C4-2B (cell line): ENCODE results near the gene PPP1CA.

Experiments used
- H3K27ac ChIP-seq: fragments of 450-650 bp; 2 replicates; pipeline ENCODE4 v1.5.1; 2017
- ZFX ChIP-seq: fragments of 450-650 bp; IDR thresholded peaks from 2 replicates; pipeline ENCODE4 v1.6.1; 2017
- TF ChIP-seq, protein P1 (sequence below): fragments of 450-650 bp; conservative IDR thresholded peaks from 2 replicates; pipeline ENCODE4 v1.5.1; 2017; ENCODE audit warnings: mild to moderate bottlenecking

Gene PPP1CA

DNA sequence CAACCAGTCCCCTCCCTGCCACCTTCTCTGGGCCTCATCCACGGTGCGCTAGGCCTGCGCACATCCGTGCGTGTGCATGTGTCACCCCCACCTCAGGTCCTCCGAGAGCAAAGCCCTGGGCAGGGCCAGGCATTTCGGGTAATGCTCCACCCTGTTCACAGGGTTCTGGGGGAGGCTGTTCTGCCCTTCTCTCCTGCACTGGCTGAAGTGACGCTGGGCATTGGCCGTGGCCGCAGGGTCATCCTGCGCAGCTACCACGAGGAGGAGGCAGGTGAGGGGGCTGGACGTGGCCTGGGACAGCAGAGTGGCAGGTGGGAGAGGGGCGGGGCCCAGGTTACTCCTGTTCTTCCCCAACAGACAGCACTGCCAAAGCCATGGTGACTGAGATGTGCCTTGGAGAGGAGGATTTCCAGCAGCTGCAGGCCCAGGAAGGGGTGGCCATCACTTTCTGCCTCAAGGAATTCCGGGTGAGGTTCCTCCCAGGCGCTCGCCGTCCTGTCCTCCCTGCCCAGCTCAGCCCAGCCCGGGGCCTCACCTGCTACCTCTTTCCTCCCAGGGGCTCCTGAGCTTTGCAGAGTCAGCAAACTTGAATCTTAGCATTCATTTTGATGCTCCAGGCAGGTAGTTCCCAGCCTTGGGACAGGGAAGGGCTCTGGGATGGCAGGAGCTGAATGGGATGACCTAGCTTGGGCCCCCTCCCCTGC, 6.0 kb downstream of the PPP1CA start:
- no peak overlapping the region for H3K27ac ChIP-seq
- no peak for TF ChIP-seq ZFX

DNA sequence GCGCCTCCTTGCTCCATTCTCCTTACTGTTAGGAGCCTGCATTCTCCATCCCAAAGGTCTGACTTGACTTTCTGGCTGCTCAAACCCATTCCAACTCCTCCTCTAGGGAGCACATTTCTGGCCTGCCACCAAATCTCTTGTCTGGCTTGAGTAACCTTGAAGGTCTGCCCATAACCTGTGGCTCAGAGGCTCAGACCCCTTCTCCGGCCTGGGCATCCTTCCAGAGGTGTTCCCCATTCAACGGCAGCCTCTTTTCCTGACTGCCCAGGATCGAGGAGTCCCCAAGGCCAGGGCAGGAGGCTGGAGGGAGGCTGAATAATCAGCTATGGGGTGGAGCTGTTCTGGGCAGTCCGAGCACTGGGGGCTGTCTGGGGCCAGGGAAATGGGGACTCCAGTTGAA, 7.7 kb downstream of the PPP1CA start:
- no peak overlapping the region for H3K27ac ChIP-seq
- TF ChIP-seq, protein P1, sequence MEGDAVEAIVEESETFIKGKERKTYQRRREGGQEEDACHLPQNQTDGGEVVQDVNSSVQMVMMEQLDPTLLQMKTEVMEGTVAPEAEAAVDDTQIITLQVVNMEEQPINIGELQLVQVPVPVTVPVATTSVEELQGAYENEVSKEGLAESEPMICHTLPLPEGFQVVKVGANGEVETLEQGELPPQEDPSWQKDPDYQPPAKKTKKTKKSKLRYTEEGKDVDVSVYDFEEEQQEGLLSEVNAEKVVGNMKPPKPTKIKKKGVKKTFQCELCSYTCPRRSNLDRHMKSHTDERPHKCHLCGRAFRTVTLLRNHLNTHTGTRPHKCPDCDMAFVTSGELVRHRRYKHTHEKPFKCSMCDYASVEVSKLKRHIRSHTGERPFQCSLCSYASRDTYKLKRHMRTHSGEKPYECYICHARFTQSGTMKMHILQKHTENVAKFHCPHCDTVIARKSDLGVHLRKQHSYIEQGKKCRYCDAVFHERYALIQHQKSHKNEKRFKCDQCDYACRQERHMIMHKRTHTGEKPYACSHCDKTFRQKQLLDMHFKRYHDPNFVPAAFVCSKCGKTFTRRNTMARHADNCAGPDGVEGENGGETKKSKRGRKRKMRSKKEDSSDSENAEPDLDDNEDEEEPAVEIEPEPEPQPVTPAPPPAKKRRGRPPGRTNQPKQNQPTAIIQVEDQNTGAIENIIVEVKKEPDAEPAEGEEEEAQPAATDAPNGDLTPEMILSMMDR, result no peak
- no peak for TF ChIP-seq ZFX

DNA sequence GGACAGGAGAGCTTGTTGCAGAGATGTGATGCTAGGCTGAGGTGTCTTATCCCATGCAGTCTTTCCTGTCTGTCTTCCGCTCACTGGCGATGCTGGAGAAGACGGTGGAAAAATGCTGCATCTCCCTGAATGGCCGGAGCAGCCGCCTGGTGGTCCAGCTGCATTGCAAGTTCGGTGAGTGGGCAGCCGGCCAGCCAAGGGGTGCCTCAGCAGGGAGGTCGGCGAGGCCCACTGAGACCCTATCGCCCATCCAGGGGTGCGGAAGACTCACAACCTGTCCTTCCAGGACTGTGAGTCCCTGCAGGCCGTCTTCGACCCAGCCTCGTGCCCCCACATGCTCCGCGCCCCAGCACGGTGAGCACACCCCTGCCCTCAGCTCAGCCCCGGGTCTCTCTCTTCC, 8.2 kb downstream of the PPP1CA start:
- TF ChIP-seq, protein P1, result no peak
- TF ChIP-seq ZFX, result no peak

DNA sequence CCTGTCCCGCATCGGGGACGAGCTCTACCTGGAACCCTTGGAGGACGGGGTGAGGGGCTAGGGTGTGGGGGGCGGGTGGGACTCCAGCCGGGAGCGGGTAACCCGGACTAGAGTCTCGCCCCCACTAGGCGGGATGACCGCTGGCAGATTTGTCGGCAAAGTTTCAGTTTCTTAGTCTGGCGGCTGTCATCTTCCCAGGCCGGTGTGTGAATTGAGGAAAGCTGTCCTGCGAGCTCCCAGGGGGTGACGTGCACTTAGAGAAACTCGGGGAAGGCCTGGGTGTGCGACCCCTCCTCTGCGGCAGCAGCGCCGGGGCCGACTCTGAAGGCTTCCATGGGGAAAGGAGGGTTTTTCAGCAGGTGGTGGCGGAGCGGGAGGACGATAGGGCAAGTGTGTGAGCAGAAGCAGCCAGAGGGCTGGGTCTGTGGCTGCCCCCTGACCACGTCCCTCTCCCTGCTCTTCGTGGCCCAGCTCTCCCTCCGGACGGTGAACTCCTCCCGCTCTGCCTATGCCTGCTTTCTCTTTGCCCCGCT, 9.4 kb downstream of the PPP1CA start:
- H3K27ac ChIP-seq, result peak overlapping the region; percentile 93

More for the DNA sequence above, 8.2 kb downstream of the PPP1CA start:
- no peak overlapping the region for H3K27ac ChIP-seq

DNA sequence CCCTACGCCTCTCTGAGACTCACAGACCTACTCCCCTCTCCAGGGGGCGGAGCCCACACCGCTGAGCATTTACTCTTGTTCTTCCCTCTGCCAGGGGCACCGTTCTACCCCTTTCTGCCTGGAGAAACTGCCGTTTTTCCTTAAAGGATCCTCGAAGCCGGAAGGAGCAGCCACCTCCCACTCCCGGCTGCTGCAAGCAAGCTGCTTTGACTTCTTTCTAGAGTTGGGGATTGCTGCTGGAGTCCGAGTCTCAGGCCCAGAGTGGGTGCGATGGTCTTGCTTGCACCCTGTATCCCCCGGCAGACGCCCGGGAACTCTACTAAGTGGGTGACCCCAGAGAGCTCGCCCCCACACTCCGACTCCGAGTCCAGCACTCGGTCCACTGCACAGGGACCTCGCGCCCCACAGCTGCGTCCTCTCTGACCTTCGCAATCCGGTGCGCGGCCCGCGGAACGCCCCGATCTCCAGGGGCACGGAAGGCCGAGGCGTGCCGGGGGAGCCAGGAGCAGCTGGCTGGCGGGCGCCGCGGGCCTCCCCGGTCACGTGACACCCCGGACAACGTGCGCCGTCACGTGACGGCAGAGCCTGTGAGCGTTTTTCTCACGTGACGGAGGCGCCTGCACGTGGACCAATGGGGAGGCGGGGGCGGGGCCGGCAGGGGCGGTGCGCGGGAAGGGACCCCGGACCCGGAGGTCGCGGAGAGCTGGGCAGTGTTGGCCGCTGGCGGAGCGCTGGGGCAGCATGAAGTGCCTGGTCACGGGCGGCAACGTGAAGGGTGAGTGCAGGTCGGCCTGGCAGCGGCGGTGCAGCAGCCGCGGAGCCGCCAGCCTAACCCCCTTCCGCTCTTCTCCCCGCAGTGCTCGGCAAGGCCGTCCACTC, 10.1 kb downstream of the PPP1CA start, which contains the start of gene RAD9A:
RAD9A (plus strand) TSS at position 683 of the 879 bp plus-strand sequence; CDS start at position 742, 59 bp downstream.
- H3K27ac ChIP-seq, result peak within 1 kb of the TSS; percentile 93

More for the DNA sequence above, 9.4 kb downstream of the PPP1CA start:
- no peak for TF ChIP-seq ZFX
- TF ChIP-seq, protein P1, result no peak

DNA sequence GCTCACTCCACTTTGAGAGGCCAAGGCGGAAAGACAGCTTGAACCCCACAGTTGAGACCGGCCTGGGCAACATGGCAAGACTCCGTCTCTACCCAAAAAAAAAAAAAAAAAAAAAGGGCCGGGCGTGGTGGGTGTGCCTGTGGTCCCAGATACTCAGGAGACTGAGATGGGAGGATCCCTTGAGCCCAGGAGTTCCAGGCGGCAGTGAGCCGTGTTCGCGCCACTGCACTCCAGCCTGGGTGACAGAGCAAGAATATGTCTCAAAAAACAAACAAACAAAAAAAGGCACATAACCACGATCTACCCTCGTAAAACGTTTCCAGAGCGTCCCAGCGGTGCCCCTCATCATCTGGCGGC, 10.7 kb downstream of the PPP1CA start:
- peak overlapping the region; percentile 93 for H3K27ac ChIP-seq
- TF ChIP-seq, protein P1, result no peak
- TF ChIP-seq ZFX, result no peak

More for the DNA sequence above, 10.1 kb downstream of the PPP1CA start, which contains the start of gene RAD9A:
- TF ChIP-seq, protein P1, result no peak
- peak; percentile 83; the same call in 1 of the 2 replicates for TF ChIP-seq ZFX

DNA sequence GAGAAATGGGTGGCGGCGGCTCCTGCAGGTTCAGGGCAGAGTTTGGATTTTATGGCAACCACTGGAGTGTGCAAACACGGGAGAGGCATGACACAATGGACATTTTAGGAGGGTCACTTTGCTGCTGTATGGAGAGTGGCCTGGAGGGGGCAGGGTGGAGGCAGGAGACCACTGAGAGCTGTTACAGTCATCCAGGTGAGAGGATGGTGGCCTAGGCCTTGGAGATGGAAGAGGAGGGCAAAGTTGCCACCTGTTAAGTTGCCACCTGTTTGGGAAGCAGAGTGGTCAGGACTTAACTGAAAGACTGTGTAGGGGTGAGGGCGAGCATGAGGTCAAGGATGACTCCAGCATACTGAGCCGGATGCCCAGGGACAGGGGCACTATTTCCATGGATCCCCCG, 12.2 kb downstream of the PPP1CA start:
- no peak overlapping the region for H3K27ac ChIP-seq
- TF ChIP-seq, protein P1, result no peak; the same call in 1 of the 2 replicates
- no peak for TF ChIP-seq ZFX
